Measurements from ENCODE around the gene AKT1.
A peak's percentile ranks its signal among the peaks of the same experiment; 100 is the strongest.
"Not testable (repeated sequence)": the region's sequence is repeated elsewhere in the genome, so short reads cannot be mapped to it uniquely, and the experiment has no call there.

Gene AKT1

GRCh38 chr14:104794993-104795780 lies at the start of gene AKT1:
Gene AKT1, minus strand, starts transcription at chr14:104795748. Its CDS starts 3,105 bp downstream, at chr14:104792643.
- peak in 1 of 2 experiments; percentile 37 for DNase-seq

GRCh38 chr14:104845033-104845666 lies 49.6 kb upstream of the AKT1 start:
- DNase-seq: no peak

- DNase-seq: no peak
Observed at GRCh38 chr14:104844306-104845032, 48.9 kb upstream of the AKT1 start.

- no peak for DNase-seq
Observed at GRCh38 chr14:104843442-104844305, 48.1 kb upstream of the AKT1 start.

DNA sequence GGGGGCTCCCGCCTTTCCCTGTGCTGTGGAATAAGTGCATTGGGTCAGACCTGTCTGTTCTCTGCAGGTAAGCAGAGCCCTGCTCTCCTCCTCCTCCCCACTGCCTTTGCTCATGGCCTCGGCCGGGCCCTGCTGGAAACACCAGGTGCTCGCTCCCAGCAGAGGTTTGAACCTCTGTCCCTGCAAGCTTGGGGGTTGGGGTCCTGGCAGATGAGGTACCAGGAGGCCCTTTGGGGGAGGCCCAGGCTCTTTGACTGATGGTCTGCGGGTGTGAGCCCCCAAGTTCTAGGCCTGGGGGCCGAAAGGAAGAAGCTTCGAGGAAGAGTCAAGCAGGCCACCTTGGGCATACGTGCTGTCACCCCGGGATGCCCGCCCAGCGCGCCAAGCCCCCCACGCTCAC lies 47.5 kb upstream of the AKT1 start:
- no peak for DNase-seq

DNA sequence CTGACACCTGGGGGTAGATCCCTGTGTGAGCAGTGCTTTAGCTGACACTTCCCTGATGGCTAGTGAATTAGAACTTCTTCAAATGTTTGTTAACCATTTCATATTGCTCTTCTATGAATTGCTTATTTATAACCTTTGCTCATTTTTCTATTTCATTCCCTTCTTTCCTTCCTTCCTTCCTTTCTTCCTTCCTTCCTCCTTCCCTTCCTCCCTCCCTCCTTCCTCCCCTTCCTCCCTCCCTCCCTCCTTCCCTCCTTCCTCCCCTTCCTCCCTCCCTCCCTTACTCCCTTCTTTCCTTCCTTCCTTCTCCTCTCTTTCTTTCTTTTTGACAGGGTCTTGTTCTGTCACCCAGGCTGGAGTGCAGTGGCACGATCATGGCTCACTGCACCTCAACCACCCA lies 46.2 kb upstream of the AKT1 start:
- no peak for DNase-seq

DNA sequence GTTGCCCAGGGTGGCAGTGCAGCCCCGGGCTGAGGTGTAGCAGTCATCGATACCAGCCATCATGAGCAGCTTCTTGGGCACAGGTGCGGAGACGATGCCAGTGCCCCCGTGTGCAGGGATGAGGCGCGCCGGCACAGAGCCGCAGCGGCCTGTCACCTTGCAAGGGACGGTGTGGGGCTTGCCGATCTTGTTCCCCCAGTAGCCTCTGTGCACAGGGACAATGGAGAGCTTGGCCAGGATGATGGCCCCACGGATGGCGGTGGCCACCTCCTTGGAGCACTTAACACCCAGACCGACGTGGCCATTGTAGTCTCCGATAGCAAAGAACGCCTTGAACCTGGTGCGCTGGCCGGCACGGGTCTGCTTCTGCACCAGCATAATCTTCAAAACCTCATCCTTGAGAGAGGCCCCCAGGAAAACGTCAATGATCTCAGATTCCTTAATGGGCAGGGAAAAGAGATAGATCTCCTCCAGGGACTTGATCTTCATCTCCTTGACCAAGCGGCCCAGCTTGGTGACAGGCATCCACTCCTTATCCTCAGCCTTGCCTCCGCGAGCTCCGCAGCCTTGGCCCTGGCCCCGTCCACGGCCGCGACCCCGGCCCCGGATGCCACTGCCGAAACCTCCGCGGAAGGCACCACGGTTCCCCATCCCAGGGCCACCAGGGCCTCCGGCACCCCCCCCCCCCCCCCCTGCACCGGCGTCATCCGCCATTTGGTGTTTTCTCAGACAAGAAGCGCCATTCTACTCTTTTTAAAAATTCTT lies 40.8 kb upstream of the AKT1 start:
- DNase-seq: not testable (repeated sequence)

DNA sequence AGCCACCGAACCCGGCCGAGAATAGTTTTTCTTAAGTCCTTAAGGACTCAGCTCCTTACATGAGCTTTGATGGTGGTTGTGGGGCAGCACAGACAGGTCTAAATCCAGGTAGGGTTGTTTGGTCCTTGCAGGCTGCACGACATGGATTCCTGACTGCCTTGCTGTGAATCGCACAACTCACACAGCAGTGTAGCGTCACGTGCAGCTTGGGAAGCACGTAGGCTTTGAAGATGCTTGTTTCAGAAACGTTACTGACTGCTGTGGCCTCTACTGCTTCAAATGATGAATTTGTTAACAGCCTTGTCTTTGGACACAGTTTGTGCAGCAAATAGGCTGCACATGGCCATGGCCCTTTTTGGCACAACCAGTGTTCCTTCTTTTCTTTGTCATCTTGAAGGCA lies 35.2 kb upstream of the AKT1 start:
- no peak for DNase-seq

DNA sequence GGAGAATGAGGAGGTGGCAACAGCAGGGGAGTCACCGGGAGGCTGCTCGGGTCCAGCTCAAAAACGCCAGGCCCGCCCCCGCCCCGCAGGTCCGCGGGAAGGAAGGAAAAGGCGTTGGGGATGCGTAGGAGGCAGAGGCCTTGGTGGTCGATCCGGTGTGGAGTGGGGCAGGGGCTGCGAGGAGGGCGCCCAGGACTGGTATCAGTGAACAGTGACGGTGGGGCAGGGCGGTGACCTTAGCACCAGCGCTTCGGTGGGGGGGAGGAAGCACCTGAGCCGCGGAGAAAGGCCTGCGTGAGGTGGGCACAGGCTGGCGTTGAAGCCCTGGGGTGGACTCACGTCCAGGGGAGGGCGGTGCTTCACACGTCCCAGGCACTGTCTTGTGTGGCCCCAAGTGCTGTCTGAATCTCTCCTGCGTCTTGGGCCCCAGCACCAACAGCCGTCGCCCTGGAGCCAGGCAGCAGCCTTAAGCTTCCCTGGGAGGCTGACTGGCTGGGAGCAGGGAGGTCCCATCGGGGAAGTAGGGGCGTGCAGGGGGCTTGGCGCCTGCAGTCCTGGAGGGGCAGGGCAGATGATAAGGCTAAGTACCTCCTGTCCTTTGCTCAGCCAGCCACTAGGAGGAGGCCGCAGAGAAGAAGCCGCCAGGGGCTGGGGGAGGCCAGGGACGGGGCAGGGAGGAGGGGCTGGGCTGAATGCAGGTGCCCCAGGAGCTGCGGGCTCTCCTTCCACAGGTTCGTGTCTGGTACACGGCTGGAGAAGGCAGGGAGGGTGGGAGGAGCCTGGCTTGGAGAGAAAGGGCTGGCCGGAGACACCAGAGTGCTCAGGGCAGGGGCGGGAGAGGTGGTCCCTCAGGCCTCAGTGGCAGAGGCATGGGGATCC lies 31.9 kb upstream of the AKT1 start:
- DNase-seq: peak; percentile 42 to 64

DNA sequence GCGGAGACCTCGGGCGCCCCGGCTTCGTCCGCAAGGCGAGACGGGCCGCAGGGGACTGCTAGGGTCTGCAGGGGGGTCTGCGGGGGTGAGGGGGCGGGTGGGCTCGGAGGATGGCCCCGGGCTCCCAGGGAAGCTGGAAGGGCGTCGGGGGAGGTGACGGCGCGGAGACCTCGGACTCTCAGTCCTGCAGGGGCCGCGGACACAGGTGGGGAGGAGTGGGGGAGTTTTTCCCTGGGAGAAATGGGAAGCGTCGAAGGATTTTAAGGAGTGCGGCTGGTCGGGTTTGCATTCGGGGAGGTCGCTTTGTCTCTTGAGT lies 31.3 kb upstream of the AKT1 start:
- DNase-seq: no peak

GRCh38 chr14:104826189-104826860 lies 30.8 kb upstream of the AKT1 start:
- peak; percentile 96 for DNase-seq

- DNase-seq: no peak
Observed at GRCh38 chr14:104824353-104824997, 28.9 kb upstream of the AKT1 start.

- DNase-seq: no peak
Observed at GRCh38 chr14:104822821-104823615, 27.5 kb upstream of the AKT1 start.

DNA sequence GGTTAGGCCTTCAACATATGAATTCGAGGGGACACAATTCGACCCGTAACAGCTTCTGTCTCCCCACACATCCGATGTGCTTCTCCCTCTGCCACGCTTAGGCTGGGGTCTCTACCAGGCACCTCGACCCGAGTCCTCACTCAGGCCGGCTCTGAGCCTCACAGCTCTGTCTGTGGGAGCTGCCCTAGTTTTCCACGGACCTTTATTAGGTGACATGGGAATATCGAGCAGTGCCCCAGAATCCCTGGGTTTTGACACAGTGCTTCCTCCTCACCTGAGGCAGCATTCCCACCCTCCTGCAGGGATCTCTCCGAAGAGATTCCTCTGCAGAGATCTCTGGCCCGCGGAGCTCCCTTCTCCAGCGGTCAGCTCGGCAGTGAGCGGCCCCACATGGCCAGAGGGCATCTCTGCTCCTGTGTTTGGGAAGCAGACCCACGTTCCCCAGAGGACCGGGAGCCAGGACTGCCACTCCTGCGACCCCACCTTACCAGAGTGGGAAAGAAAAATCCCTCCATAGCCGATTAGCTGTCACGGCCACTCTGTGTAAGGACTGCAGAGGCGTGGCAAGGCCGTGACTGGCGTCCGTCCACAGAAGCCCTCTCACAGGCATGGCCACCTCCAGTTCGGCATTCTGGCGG lies 26.5 kb upstream of the AKT1 start:
- no peak for DNase-seq

DNA sequence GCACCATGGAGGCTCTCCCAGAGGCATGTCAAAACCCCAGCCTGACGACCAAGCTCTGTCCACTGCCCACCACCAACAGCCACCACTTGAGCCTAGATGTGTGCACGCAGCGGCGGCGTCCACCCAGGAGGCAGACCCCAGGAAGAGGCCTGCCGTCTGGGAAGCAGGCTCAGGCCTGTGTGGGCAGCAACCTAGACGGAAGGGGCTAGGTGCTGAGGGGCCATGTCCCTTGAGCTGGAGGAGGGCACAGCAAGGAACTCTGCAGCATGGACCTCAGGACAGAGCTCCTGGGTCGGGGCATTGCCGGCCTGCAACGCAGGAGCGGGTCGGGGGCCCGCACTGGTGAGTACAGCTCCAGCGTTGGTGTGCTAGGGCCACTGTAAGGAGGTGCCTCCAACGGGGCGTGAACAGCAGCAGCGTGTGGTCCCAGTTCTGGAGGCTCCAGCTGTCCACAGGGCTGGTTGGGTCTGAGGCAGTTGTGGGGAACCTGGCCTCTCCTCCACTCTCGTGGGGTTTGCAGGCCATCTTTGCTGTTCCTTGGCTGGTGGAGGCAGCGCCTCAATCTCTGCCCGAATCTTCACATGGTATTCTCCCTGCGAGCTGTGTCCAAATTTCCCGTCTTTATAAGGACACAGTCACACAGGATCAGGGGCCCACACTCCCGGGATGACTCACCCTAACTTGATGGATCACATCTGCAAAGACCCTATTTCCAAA lies 25.8 kb upstream of the AKT1 start:
- no peak for DNase-seq

DNA sequence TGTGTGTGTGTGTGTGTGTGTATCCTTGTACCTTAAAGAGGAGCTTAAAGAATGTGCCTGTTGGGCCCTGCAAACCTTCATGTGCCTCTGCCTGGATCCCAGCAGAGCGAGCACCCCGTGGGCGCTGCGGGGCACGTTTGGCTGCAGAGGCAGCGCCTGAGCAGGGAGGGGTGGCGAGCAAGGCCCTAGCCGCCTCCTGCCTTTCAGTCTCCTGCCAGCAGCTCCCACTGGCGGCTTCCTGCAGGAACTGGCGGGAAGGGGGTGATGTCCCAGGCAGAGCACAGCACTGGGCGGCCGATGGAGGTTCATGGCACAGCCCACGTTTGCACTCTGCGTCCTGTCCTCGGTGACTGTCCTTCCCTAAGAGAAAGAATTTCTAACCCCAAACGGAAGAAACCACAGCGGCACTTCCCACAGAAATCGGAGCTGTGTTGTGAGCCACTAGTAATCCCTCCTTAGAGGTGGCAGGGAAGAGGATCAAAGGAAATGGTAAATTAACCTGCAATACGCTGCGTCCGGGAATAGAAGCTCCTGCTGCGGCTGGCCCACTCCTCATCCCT lies 25.2 kb upstream of the AKT1 start:
- no peak for DNase-seq

- DNase-seq: no peak
Observed at GRCh38 chr14:104819361-104819781, 23.8 kb upstream of the AKT1 start.
